ENCODE measurements around the gene CNTN5.

The CNTN5 gene

GRCh38 chr11:99531468-99531867, 510.7 kb downstream of the CNTN5 start:
- no peak for DNase-seq

GRCh38 chr11:99534812-99535211, 514.1 kb downstream of the CNTN5 start:
- no peak for DNase-seq

- DNase-seq = no peak
These were observed 514.7 kb downstream of the CNTN5 start for GRCh38 chr11:99535406-99535805.

GRCh38 chr11:99535819-99536218, 515.1 kb downstream of the CNTN5 start:
- no peak for DNase-seq

- no peak for DNase-seq
These were observed 516.9 kb downstream of the CNTN5 start for GRCh38 chr11:99537681-99538080.

GRCh38 chr11:99545616-99546015, 524.9 kb downstream of the CNTN5 start:
- DNase-seq = no peak

- no peak for DNase-seq
These were observed 527.5 kb downstream of the CNTN5 start for GRCh38 chr11:99548264-99548663.

GRCh38 chr11:99554232-99554903, 533.6 kb downstream of the CNTN5 start:
- DNase-seq = no peak

- no peak for DNase-seq
These were observed 534.7 kb downstream of the CNTN5 start for GRCh38 chr11:99555486-99555885.

GRCh38 chr11:99565333-99565732, 544.6 kb downstream of the CNTN5 start:
- DNase-seq = no peak

- DNase-seq = no peak
These were observed 546.7 kb downstream of the CNTN5 start for GRCh38 chr11:99567334-99567956.

GRCh38 chr11:99568808-99569207, 548.1 kb downstream of the CNTN5 start:
- DNase-seq = no peak

GRCh38 chr11:99571094-99571493, 550.3 kb downstream of the CNTN5 start:
- no peak for DNase-seq

GRCh38 chr11:99584830-99585229, 564.1 kb downstream of the CNTN5 start:
- no peak for DNase-seq

- no peak for DNase-seq
These were observed 564.9 kb downstream of the CNTN5 start for GRCh38 chr11:99585606-99586005.

- no peak for DNase-seq
These were observed 569.0 kb downstream of the CNTN5 start for GRCh38 chr11:99589771-99590170.

- DNase-seq = no peak
These were observed 571.5 kb downstream of the CNTN5 start for GRCh38 chr11:99592266-99592665.

GRCh38 chr11:99593197-99593596, 572.4 kb downstream of the CNTN5 start:
- DNase-seq = no peak

GRCh38 chr11:99601179-99601578, 580.4 kb downstream of the CNTN5 start:
- DNase-seq = no peak

- DNase-seq = no peak
These were observed 593.6 kb downstream of the CNTN5 start for GRCh38 chr11:99614352-99614751.

- no peak for DNase-seq
These were observed 609.9 kb downstream of the CNTN5 start for GRCh38 chr11:99630629-99631028.

- DNase-seq = no peak
These were observed 610.9 kb downstream of the CNTN5 start for GRCh38 chr11:99631618-99632017.

- no peak for DNase-seq
These were observed 612.2 kb downstream of the CNTN5 start for GRCh38 chr11:99632969-99633368.

- DNase-seq = no peak
These were observed 613.8 kb downstream of the CNTN5 start for GRCh38 chr11:99634581-99634980.

GRCh38 chr11:99638073-99638553, 617.4 kb downstream of the CNTN5 start:
- DNase-seq = no peak

Data from CD4-positive, alpha-beta T cell treated with Interleukin-4 for 1 hour (primary cell).